Colonic mucosa (tissue), 4 donors: Measurements from ENCODE around the gene TMEM17. TPM values are rescaled to one million over a fixed set of nuclear protein-coding genes. Genes with fewer than 3 reads are reported as not detected.
A peak's percentile ranks its signal among the peaks of the same experiment; 100 is the strongest.

ENCODE experiments used
- DNase-seq: peaks from one replicate; pipeline ENCODE4 v3.0.0-alpha.2; 2020
- H3K27ac ChIP-seq: fragments of 200-600 bp; one replicate; pipeline ENCODE4 v1.8.0; 2021
- H3K27me3 ChIP-seq: fragments of 200-600 bp; one replicate; pipeline ENCODE4 v1.8.0; 2021
- H3K36me3 ChIP-seq: fragments of 200-600 bp; one replicate; pipeline ENCODE4 v1.8.0; 2021
- H3K4me1 ChIP-seq: fragments of 200-600 bp; one replicate; pipeline ENCODE4 v1.8.0; 2021; ENCODE audit warnings: mild to moderate bottlenecking
- H3K4me3 ChIP-seq: fragments of 200-600 bp; one replicate; pipeline ENCODE4 v1.8.0; 2021
- H3K9ac ChIP-seq, 2 donors: one replicate each; pipeline ENCODE4 v1.7.0; 2013; ENCODE audit warnings: control low read depth in 2 of 2, low read depth in 2 of 2, low read length in 2 of 2
- H3K9me3 ChIP-seq: fragments of 200-600 bp; one replicate; pipeline ENCODE4 v1.8.0; 2021
- intact Hi-C: fragments of 100-400 bp; cut with DNase I; formaldehyde crosslinking; loops from one replicate; pipeline ENCODE4 v1.14.1; 2022
- total RNA-seq, 2 donors: library from RNA; stranded (reverse); fragmentation: NEBNext Ultra II Directional in 1 of 2; extraction: Animal tissue kit (Norgen Biotek cat#: 25700) in 1 of 2; gene quantifications; one replicate each; pipeline ENCODE4 v1.2.1, GENCODE V29; 2021
- TF ChIP-seq, protein P1 (sequence below): fragments of 200-600 bp; IDR thresholded peaks from one replicate; pipeline ENCODE4 v1.8.0; 2022; ENCODE audit warnings: antibody characterized with exemption, mild to moderate bottlenecking
- donor health status: healthy.
- donor health status: DM: no; HTN: no; CAD: no.
- donor health status: DM: no; HTN: no; CAD: no.

The TMEM17 gene
- total RNA-seq: under 1 TPM; 0.35 to 0.74 TPM

DNA sequence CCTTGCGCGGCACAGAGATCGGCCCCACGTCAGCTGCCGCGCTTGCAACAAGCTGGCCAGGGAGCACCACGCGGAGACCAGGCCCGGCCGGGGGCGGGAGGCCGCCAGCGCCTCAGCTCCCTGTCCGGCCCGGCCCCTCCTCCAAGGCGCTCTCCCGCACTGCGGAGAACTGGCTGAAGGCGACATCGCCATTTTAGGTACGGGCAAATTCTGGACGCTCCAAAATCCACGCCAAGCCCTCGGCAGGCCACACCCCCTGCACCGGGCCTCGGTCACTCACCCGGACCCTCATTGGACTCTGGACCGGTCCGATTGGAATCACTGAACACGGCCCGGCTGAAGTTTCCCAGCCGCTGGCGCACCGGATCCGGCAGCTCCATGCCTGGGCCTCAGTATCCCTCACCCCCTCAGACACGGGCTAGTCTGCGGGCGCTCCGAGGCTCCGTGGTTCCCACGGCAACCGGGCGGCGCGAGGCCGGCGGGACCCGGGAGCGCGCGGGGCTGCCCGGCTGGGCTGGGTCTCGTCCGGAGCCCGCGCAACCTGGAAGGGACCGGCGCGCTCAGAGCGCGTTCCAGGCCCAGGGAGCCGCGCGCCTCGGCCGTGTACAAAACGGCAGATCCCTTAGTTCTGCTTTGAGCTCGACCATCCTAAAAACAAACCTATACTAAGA lies at the start of gene TMEM17:
Gene TMEM17 (minus strand): TSS at position 446 of the 671 bp plus-strand sequence. CDS start 66 bp downstream, at position 380.
- no peaks in the 10 kb centered on the region for H3K4me1 ChIP-seq
- intact Hi-C loops: loop anchor here (10.0 kb wide), 1 partner anchor 199 kb away; the partner anchor contains the start of gene EHBP1
- H3K27me3 ChIP-seq: no peaks in the 10 kb centered on the region
- peak within 1 kb of the TSS; percentile 77 for H3K27ac ChIP-seq
- no peaks in the 10 kb centered on the region for H3K36me3 ChIP-seq
- peak within 1 kb of the TSS; percentile 81 for H3K4me3 ChIP-seq
- H3K9ac ChIP-seq: peak within 1 kb of the TSS; percentile 15 to 54
- H3K9me3 ChIP-seq: no peaks in the 10 kb centered on the region
- DNase-seq: peak; percentile 90
- TF ChIP-seq, protein P1, sequence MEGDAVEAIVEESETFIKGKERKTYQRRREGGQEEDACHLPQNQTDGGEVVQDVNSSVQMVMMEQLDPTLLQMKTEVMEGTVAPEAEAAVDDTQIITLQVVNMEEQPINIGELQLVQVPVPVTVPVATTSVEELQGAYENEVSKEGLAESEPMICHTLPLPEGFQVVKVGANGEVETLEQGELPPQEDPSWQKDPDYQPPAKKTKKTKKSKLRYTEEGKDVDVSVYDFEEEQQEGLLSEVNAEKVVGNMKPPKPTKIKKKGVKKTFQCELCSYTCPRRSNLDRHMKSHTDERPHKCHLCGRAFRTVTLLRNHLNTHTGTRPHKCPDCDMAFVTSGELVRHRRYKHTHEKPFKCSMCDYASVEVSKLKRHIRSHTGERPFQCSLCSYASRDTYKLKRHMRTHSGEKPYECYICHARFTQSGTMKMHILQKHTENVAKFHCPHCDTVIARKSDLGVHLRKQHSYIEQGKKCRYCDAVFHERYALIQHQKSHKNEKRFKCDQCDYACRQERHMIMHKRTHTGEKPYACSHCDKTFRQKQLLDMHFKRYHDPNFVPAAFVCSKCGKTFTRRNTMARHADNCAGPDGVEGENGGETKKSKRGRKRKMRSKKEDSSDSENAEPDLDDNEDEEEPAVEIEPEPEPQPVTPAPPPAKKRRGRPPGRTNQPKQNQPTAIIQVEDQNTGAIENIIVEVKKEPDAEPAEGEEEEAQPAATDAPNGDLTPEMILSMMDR: no peak

DNA sequence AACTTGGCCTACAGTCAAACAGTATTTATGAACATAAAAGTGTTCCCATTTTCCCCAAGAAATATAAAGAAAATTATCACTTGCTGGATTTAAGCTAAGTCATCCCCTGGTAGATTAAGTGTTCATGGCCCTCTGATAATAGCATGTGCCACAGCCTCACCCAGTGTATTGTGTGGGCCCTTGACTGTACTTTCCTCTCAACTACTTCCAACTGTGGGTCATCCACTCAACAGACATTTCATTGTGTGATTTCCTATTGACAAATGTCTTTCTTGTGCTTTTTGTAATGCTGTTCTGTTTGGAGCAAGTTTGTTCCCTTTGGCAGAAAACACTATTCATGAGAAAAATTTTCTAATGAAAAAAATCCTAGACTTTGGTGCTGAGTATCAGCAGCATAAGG lies 48.4 kb upstream of the TMEM17 start:
- Histone ChIP-seq H3K27ac (no peak overlapping the region), H3K4me1 (no peaks in the 10 kb centered on the region)
- no peak for DNase-seq

DNA sequence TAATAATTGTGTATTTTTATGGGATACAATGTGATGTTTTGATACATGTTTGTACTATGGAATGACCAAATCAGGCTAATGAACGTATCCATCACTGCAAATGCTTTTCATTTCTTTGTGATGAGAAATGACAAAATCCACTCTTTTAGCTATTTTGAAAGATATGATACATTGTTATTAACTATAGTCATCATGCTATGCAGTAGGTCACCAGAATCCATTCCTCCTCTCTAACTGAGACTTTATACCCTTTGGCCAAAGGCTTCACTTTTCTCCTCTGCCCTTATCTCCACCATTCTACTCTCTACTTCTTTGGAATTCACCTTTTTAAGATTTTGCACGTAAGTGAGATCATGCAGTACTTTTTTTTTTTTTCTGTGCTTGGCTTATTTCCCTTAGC lies 44.5 kb upstream of the TMEM17 start:
- intact Hi-C loops: no loop called here
- TF ChIP-seq, protein P1: no peak
- no peak overlapping the region for H3K9ac ChIP-seq
- no peaks in the 10 kb centered on the region for H3K9me3 ChIP-seq
- DNase-seq: no peak
- H3K27ac ChIP-seq: no peak overlapping the region
- H3K4me3 ChIP-seq: no peak overlapping the region
- no peaks in the 10 kb centered on the region for H3K27me3 ChIP-seq
- H3K36me3 ChIP-seq: no peaks in the 10 kb centered on the region
- no peaks in the 10 kb centered on the region for H3K4me1 ChIP-seq

More for the DNA sequence above, 48.4 kb upstream of the TMEM17 start:
- TF ChIP-seq, protein P1: no peak
- no peak overlapping the region for H3K4me3 ChIP-seq
- no peaks in the 10 kb centered on the region for H3K36me3 ChIP-seq
- H3K9me3 ChIP-seq: no peaks in the 10 kb centered on the region
- no peaks in the 10 kb centered on the region for H3K27me3 ChIP-seq
- intact Hi-C loops: no loop called here
- no peak overlapping the region for H3K9ac ChIP-seq

DNA sequence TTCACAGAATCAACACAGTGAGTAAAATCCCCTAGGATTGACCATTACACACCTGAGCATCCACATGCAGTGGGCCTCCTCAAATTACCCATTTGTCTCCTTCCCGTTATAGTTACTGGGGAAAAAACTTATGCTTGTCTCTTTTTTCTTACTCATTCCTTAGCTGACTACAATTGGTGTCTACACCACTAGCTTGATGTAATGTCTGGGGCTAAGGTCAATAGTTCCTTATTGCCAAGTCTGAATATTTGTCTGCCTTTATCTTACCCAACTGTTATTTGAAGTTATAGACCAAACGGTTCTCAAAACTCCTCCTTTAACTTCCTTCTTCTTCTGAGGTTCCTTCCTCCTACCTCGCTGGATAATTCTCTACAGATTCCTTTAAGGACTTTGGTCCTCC lies 41.9 kb upstream of the TMEM17 start:
- intact Hi-C loops: no loop called here
- H3K4me1 ChIP-seq: no peaks in the 10 kb centered on the region
- no peak overlapping the region for H3K9ac ChIP-seq
- H3K36me3 ChIP-seq: no peaks in the 10 kb centered on the region
- TF ChIP-seq, protein P1: no peak
- no peak overlapping the region for H3K4me3 ChIP-seq
- no peaks in the 10 kb centered on the region for H3K27me3 ChIP-seq
- no peaks in the 10 kb centered on the region for H3K9me3 ChIP-seq
- DNase-seq: no peak
- no peak overlapping the region for H3K27ac ChIP-seq

GRCh38 chr2:62545261-62545660 lies 39.3 kb upstream of the TMEM17 start:
- intact Hi-C loops: no loop called here
- no peaks in the 10 kb centered on the region for H3K36me3 ChIP-seq
- TF ChIP-seq, protein P1: no peak
- no peak overlapping the region for H3K9ac ChIP-seq
- H3K4me1 ChIP-seq: peaks cover 6% of the 10 kb centered on the region
- no peak overlapping the region for H3K4me3 ChIP-seq
- no peaks in the 10 kb centered on the region for H3K27me3 ChIP-seq
- H3K9me3 ChIP-seq: no peaks in the 10 kb centered on the region
- no peak for DNase-seq
- H3K27ac ChIP-seq: no peak overlapping the region
